HFF-Myc (cell line): Measurements from ENCODE around the gene SYT17.

ENCODE experiments used
- DNase-seq: peaks from one replicate; pipeline ENCODE4 v3.0.0-alpha.2; 2011; ENCODE audit warnings: low read depth; ENCODE audit errors: extremely low read depth
- H3K4me3 ChIP-seq: replicated peaks from 2 replicates; pipeline ENCODE4 v1.5.1; 2011; ENCODE audit warnings: low read depth, mild to moderate bottlenecking, control low read depth, low read length
- TF ChIP-seq, protein P1 (sequence below): IDR thresholded peaks from 2 replicates; pipeline ENCODE4 v1.5.1; 2012; ENCODE audit warnings: mild to moderate bottlenecking, low read depth, low read length, control low read depth; ENCODE audit errors: missing control alignments

The SYT17 gene

DNA sequence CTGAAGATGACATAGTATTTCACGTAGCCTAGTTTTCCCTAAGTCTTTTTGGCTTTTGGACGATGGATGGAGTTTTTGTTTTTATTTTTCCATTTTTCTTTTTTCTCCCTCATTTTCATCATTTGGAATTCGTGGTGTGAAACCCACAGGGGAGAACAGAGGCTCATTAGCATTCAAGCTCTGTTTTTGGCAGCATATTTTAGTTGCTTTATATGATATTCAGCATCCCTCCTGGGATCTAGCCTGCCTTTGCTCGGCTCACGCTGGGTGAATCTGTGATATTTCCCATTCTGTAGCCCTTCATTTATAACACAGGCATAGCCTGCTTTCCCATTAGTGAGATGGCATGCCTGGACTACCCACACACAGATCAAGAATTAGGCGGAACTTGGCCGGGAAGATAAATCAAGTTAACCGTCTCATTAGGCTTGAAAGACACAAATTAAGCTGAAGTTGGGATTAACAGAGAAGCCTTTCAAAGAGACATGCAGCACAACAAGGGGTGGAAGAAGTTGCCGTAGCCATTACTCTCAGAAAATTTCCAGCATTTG is 97.4 kb downstream of the SYT17 start:
- no peak for DNase-seq
- TF ChIP-seq, protein P1, sequence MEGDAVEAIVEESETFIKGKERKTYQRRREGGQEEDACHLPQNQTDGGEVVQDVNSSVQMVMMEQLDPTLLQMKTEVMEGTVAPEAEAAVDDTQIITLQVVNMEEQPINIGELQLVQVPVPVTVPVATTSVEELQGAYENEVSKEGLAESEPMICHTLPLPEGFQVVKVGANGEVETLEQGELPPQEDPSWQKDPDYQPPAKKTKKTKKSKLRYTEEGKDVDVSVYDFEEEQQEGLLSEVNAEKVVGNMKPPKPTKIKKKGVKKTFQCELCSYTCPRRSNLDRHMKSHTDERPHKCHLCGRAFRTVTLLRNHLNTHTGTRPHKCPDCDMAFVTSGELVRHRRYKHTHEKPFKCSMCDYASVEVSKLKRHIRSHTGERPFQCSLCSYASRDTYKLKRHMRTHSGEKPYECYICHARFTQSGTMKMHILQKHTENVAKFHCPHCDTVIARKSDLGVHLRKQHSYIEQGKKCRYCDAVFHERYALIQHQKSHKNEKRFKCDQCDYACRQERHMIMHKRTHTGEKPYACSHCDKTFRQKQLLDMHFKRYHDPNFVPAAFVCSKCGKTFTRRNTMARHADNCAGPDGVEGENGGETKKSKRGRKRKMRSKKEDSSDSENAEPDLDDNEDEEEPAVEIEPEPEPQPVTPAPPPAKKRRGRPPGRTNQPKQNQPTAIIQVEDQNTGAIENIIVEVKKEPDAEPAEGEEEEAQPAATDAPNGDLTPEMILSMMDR: no peak
- no peak overlapping the region for H3K4me3 ChIP-seq

DNA sequence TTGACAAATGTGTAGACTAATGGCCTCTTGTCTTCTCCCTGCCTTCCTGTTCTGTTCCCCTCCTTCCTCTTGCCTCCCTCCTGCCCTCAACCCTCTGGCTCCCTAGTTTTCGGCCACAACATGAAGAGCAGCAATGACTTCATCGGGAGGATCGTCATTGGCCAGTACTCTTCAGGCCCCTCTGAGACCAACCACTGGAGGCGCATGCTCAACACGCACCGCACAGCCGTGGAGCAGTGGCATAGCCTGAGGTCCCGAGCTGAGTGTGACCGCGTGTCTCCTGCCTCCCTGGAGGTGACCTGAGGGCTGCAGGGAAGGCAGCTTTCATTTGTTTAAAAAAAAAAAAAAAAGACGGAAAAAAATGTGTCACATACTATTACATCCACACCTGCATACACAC is 98.7 kb downstream of the SYT17 start:
- no peak overlapping the region for H3K4me3 ChIP-seq
- TF ChIP-seq, protein P1: no peak
- no peak for DNase-seq

DNA sequence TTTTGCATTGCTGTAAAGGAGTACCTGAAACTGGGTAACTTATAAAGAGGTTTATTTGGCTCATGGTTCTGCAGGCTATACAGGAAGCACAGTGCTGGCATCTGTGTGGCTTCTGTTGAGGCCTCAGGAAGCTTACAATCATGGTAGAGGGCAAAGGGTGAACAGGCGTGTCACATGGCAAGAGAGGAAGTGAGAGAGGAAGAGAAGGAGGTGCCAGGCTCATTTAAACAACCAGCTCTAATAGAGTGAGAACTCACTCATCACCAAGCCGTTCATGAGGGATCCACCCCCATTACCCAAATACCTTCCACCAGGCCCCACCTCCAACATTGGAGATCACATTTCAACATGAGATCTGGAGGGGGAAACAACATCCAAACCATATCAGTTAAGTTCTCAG is 101.1 kb downstream of the SYT17 start:
- DNase-seq: no peak
- no peak overlapping the region for H3K4me3 ChIP-seq
- TF ChIP-seq, protein P1: no peak

DNA sequence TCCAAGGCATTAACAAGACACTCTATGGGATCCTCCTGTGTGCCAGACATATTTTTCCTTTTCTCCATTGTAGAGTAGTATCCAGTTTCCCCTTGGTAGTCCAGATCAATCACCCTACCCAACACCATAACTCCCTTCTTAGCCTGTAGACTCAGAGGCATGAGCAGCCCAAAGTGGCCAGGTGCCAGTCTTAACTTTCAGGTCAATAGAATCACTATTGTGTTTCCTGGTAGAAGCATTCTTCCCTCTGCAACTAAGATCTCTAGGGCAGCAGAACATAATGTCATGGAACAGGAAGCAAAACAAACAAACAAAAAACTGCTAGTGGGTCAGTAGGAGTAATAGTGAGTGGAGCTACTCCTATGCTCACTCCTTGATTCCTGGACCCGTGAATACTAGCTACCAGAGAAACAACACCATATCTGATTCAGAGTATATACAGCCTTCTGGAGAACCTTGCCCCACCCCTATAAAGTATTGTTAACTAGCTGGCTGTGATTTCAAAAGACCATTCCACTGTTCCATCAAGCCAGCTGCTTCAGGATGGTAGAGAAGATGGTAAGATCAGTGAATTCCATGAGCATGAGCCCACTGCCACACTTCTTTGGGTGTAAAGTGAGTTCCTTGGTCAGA is 106.2 kb downstream of the SYT17 start:
- DNase-seq: no peak
- H3K4me3 ChIP-seq: no peak overlapping the region
- TF ChIP-seq, protein P1: no peak

DNA sequence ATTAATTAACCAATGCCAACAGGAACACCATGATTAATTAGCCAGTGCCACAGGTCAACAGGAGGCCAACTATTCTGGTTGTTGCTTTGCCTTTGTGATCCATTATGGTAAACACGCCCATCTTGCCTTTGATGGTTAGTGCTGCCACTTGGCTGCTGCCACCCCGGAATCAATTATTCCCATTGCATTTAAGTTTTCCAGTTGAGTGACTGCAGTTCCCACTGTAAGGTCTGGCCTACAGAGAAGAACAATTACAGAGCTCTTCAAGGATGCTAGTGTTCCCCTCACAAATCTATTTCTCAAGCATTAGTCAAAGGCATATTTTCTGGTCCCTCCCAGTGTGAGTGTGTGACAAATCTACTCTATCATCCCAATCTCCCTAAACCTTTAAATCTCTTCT is 110.4 kb downstream of the SYT17 start:
- TF ChIP-seq, protein P1: no peak
- no peak overlapping the region for H3K4me3 ChIP-seq
- DNase-seq: no peak

DNA sequence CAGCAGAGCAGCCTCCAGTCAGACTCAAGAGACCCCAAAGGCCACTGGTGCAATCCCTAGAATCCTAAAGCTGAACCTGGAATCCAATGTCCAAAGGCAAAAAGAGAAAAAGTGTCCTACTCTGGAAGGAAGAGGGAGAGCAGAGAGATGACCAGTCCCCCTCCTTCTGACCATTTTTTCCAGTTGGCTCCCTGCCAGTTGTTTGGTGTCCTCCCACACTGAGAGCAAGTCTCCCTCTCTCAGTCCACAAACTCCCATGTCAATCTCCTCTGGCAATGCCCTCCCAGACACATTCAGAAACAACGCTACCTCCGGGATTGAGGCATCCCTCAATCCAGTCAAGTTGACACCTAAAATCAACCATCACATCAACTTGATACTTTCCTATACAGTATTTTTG is 113.2 kb downstream of the SYT17 start:
- no peak for DNase-seq
- TF ChIP-seq, protein P1: no peak
- no peak overlapping the region for H3K4me3 ChIP-seq

DNA sequence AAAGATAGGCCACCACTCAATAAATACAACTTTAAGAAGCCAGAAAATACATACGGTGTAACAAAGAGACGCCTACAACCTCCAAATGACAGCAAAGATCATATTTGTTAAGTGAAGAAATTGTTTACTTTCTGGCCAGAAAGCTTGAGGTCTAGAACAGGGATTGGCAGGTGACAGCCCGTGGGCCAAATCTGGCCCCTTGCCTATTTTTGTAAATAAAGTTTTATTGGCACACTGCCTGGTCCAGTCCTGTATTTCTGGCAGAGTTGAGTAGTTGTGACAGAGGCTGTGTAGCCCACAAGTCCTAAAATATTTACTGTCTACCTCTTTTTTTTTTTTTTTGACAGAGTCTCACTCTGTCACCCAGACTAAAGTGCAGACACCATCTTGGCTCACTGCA is 114.1 kb downstream of the SYT17 start:
- TF ChIP-seq, protein P1: no peak
- H3K4me3 ChIP-seq: no peak overlapping the region
- no peak for DNase-seq
